Smooth muscle cell (in vitro differentiated cells): ENCODE data around the gene NEFH. TPM values are rescaled to one million over a fixed set of nuclear protein-coding genes. Genes with fewer than 3 reads are reported as not detected.

ENCODE experiments used
- DNase-seq: peaks from one replicate; lab custom pipeline; 2025; ENCODE audit not compliant: unreplicated experiment; lab: John Stamatoyannopoulos, UW
- H2AFZ ChIP-seq: fragments of 200-600 bp; sonication (generic); 2 replicates; pipeline ENCODE4 v1.6.0; 2016; ENCODE audit warnings: antibody characterized with exemption, low read depth, mild to moderate bottlenecking
- H3F3A ChIP-seq: fragments of 200-600 bp; sonication (generic); 2 replicates; pipeline ENCODE4 v1.6.0; 2017; ENCODE audit warnings: antibody characterized with exemption, low read depth
- H3K27ac ChIP-seq: fragments of 200-600 bp; sonication (generic); 2 replicates; pipeline ENCODE4 v1.5.1; 2016; ENCODE audit warnings: low read depth, mild to moderate bottlenecking
- H3K27me3 ChIP-seq: fragments of 200-600 bp; sonication (generic); 2 replicates; pipeline ENCODE4 v1.6.1; 2016; ENCODE audit warnings: low read depth, mild to moderate bottlenecking
- H3K36me3 ChIP-seq: fragments of 200-600 bp; sonication (generic); 2 replicates; pipeline ENCODE4 v1.5.1; 2016; ENCODE audit warnings: low read depth
- H3K4me1 ChIP-seq: fragments of 200-600 bp; sonication (generic); 2 replicates; pipeline ENCODE4 v1.5.1; 2016; ENCODE audit warnings: low read depth
- H3K4me2 ChIP-seq: fragments of 200-600 bp; sonication (generic); 2 replicates; pipeline ENCODE4 v1.6.0; 2016; ENCODE audit warnings: mild to moderate bottlenecking
- H3K4me3 ChIP-seq: fragments of 200-600 bp; sonication (generic); 2 replicates; pipeline ENCODE4 v1.5.1; 2016; ENCODE audit warnings: mild to moderate bottlenecking
- H3K79me2 ChIP-seq: fragments of 200-600 bp; sonication (generic); 2 replicates; pipeline ENCODE4 v1.6.0; 2016; ENCODE audit warnings: low read depth, mild to moderate bottlenecking
- H3K9ac ChIP-seq: fragments of 200-600 bp; sonication (generic); 2 replicates; pipeline ENCODE4 v1.6.0; 2016; ENCODE audit warnings: low read depth
- H3K9me3 ChIP-seq: fragments of 200-600 bp; sonication (generic); replicated peaks from 2 replicates; pipeline ENCODE4 v1.5.1; 2016; ENCODE audit warnings: low read depth
- H4K20me1 ChIP-seq: fragments of 200-600 bp; sonication (generic); 2 replicates; pipeline ENCODE4 v1.6.0; 2016; ENCODE audit warnings: low read depth
- CTCF ChIP-seq: fragments of 200-600 bp; sonication (generic); IDR thresholded peaks from 2 replicates; pipeline ENCODE4 v1.5.1; 2017; ENCODE audit warnings: borderline replicate concordance, mild to moderate bottlenecking, antibody characterized with exemption; ENCODE audit not compliant: insufficient read depth, poor library complexity, severe bottlenecking
- WGBS: methylation state at CpG from one replicate; pipeline ENCODE4 v1.1.7; 2016; ENCODE audit warnings: low lambda C conversion rate; 5-methylcytosine and 5-hydroxymethylcytosine counted together
- polyA plus RNA-seq: library from polyadenylated mRNA; unstranded; fragments of >200 nt; fragmentation: Nextera tagmentation; extraction: Ambion mirVana; gene quantifications from 2 replicates; pipeline ENCODE4 v1.2.1, GENCODE V29; 2016
- total RNA-seq: library from RNA; depleted of rRNA; stranded (reverse); fragments of >200 nt; gene quantifications from 2 replicates; pipeline ENCODE4 v1.2.3, GENCODE V29; 2014

NEFH gene
- total and polyA plus RNA-seq, 2 experiments from 2014 or later: 1.1 TPM; not detected in 1

GRCh38 chr22:29458551-29458950, 21.5 kb upstream of the NEFH start:
- Histone ChIP-seq H3K4me1 (peaks cover 4% of the 10 kb centered on the region), H3K79me2 (no peaks in the 10 kb centered on the region), H2AFZ (no peak overlapping the region), H3K27me3 (no peaks in the 10 kb centered on the region), H3K4me3 (no peak overlapping the region), H3K9me3 (no peaks in the 10 kb centered on the region), H3K36me3 (no peaks in the 10 kb centered on the region), H3K27ac (no peak overlapping the region), H3K9ac (no peak overlapping the region), H4K20me1 (no peaks in the 10 kb centered on the region), H3F3A (no peaks in the 10 kb centered on the region), H3K4me2 (no peak overlapping the region)
- no peak for DNase-seq
- TF ChIP-seq CTCF: no peak

- Histone ChIP-seq H4K20me1 (no peaks in the 10 kb centered on the region), H3K36me3 (no peaks in the 10 kb centered on the region), H3K27ac (no peak overlapping the region), H2AFZ (no peak overlapping the region), H3F3A (no peaks in the 10 kb centered on the region), H3K9ac (no peak overlapping the region), H3K4me2 (no peak overlapping the region), H3K27me3 (no peaks in the 10 kb centered on the region), H3K4me3 (no peak overlapping the region), H3K9me3 (no peaks in the 10 kb centered on the region), H3K79me2 (no peaks in the 10 kb centered on the region), H3K4me1 (peaks cover 4% of the 10 kb centered on the region)
- no peak for DNase-seq
- no peak for TF ChIP-seq CTCF
- 79% methylated on average over 9 of the region's 9 CpGs for WGBS
Observed at GRCh38 chr22:29459773-29460172, 20.2 kb upstream of the NEFH start.

- Histone ChIP-seq H3K9ac (no peak overlapping the region), H3K27ac (no peak overlapping the region), H3K4me1 (peaks cover 2% of the 10 kb centered on the region), H3K4me2 (no peak overlapping the region), H3K36me3 (no peaks in the 10 kb centered on the region), H4K20me1 (no peaks in the 10 kb centered on the region), H3K4me3 (no peak overlapping the region), H3F3A (no peaks in the 10 kb centered on the region), H3K79me2 (no peaks in the 10 kb centered on the region), H3K27me3 (no peaks in the 10 kb centered on the region), H2AFZ (no peak overlapping the region), H3K9me3 (no peaks in the 10 kb centered on the region)
- 94% methylated on average over 5 of the region's 5 CpGs for WGBS
- no peak for DNase-seq
- TF ChIP-seq CTCF: no peak
Observed at GRCh38 chr22:29461263-29461662, 18.8 kb upstream of the NEFH start.

- TF ChIP-seq CTCF: no peak
- no peaks in the 10 kb centered on the region for H3F3A ChIP-seq
- no peak overlapping the region for H3K9ac ChIP-seq
- H3K27ac ChIP-seq: no peak overlapping the region
- no peaks in the 10 kb centered on the region for H3K36me3 ChIP-seq
- no peak overlapping the region for H3K4me3 ChIP-seq
- no peaks in the 10 kb centered on the region for H4K20me1 ChIP-seq
- H3K9me3 ChIP-seq: no peaks in the 10 kb centered on the region
- H3K4me2 ChIP-seq: no peak overlapping the region
- 84% methylated on average over 7 of the region's 7 CpGs for WGBS
- H3K4me1 ChIP-seq: no peaks in the 10 kb centered on the region
- no peaks in the 10 kb centered on the region for H3K79me2 ChIP-seq
- peaks cover 15% of the 10 kb centered on the region for H3K27me3 ChIP-seq
- H2AFZ ChIP-seq: no peak overlapping the region
- DNase-seq: no peak
Observed at GRCh38 chr22:29463629-29464028, 16.4 kb upstream of the NEFH start.
